IMR-90 (cell line): ENCODE measurements around the gene ANP32D. TPM values are rescaled to one million over a fixed set of nuclear protein-coding genes. Genes with fewer than 3 reads are reported as not detected.

Experiments used
- ATAC-seq: fragments of 200-7000 bp; cut with Tn5 transposase; 2 replicates; pipeline ENCODE4 v1.9.1; 2020; ENCODE audit warnings: low read depth, mild to moderate bottlenecking, moderate library complexity
- BruUV-seq: library from RNA; stranded (reverse); fragments of 400-500 nt; replicated peaks from 2 replicates; lab custom pipeline; 2021; lab: Mats Ljungman, UMichigan
- CTCF ChIA-PET: fragments of 300-600 bp; formaldehyde crosslinking; extraction: SDS; loops from one replicate; lab custom pipeline; 2021; ENCODE audit warnings: antibody characterized with exemption; lab: Yijun Ruan, JAX
- POLR2A ChIA-PET: fragments of 300-600 bp; sonication (Branson Sonifier 250); formaldehyde crosslinking; loops from one replicate; lab custom pipeline; 2022; ENCODE audit warnings: antibody characterized with exemption; ENCODE audit not compliant: unreplicated experiment; lab: Charles Lee
- DNase-seq: peaks from one replicate; pipeline ENCODE4 v3.0.0; 2013
- H2AFZ ChIP-seq: replicated peaks from 2 replicates; pipeline ENCODE3; 2013; ENCODE audit warnings: low read length, mild to moderate bottlenecking; ENCODE audit not compliant: poor library complexity
- H2AK5ac ChIP-seq: 2 replicates; pipeline ENCODE4 v1.6.1; 2013; ENCODE audit warnings: low read depth, low read length, inconsistent platforms
- H2AK9ac ChIP-seq: replicated peaks from 2 replicates; pipeline ENCODE3; 2013; ENCODE audit warnings: mild to moderate bottlenecking, low read depth, low read length, moderate library complexity; ENCODE audit not compliant: poor library complexity
- H2BK120ac ChIP-seq: 2 replicates; pipeline ENCODE4 v1.6.1; 2013; ENCODE audit warnings: low read depth, low read length, inconsistent platforms
- H2BK15ac ChIP-seq: 3 replicates; pipeline ENCODE4 v1.6.1; 2013; ENCODE audit warnings: low read depth, low read length, inconsistent platforms
- H2BK20ac ChIP-seq: 2 replicates; pipeline ENCODE4 v1.6.1; 2013; ENCODE audit warnings: low read depth, mild to moderate bottlenecking, inconsistent platforms, low read length, moderate library complexity
- H2BK5ac ChIP-seq: 2 replicates; pipeline ENCODE4 v1.6.1; 2013; ENCODE audit warnings: mild to moderate bottlenecking, low read depth, low read length, inconsistent platforms; ENCODE audit not compliant: poor library complexity, severe bottlenecking
- H3K14ac ChIP-seq: replicated peaks from 2 replicates; pipeline ENCODE4 v1.6.1; 2013; ENCODE audit warnings: low read depth, low read length, inconsistent platforms
- H3K18ac ChIP-seq: 2 replicates; pipeline ENCODE4 v1.6.1; 2013; ENCODE audit warnings: low read depth, low read length, control low read depth
- H3K23ac ChIP-seq: 2 replicates; pipeline ENCODE4 v1.6.1; 2013; ENCODE audit warnings: low read depth, low read length, inconsistent platforms
- H3K27ac ChIP-seq: 2 replicates; pipeline ENCODE4 v1.5.1; 2013; ENCODE audit warnings: mild to moderate bottlenecking, control low read depth, low read length; ENCODE audit not compliant: insufficient read depth
- H3K27me3 ChIP-seq: 2 replicates; pipeline ENCODE4 v1.6.1; 2013; ENCODE audit warnings: low read length; ENCODE audit not compliant: control insufficient read depth, insufficient read depth
- H3K36me3 ChIP-seq: 2 replicates; pipeline ENCODE4 v1.6.1; 2013; ENCODE audit warnings: low read length, mixed read lengths; ENCODE audit not compliant: control insufficient read depth, insufficient read depth
- H3K4ac ChIP-seq: 2 replicates; pipeline ENCODE4 v1.6.1; 2013; ENCODE audit warnings: low read depth, low read length, inconsistent platforms
- H3K4me1 ChIP-seq: 2 replicates; pipeline ENCODE4 v1.6.1; 2013; ENCODE audit warnings: low read length, mixed read lengths; ENCODE audit not compliant: control insufficient read depth, insufficient read depth
- H3K4me2 ChIP-seq: 2 replicates; pipeline ENCODE4 v1.6.1; 2013; ENCODE audit warnings: low read depth, mild to moderate bottlenecking, control low read depth, low read length, moderate library complexity
- H3K4me3 ChIP-seq: 2 replicates; pipeline ENCODE4 v1.5.1; 2013; ENCODE audit warnings: low read depth, mild to moderate bottlenecking, control low read depth, low read length, moderate library complexity; ENCODE audit not compliant: insufficient read depth
- H3K56ac ChIP-seq: 2 replicates; pipeline ENCODE4 v1.6.1; 2013; ENCODE audit warnings: low read length, inconsistent platforms; ENCODE audit not compliant: insufficient read depth; ENCODE audit errors: extremely low read depth
- H3K79me1 ChIP-seq, 2 experiments: 2 replicates each; pipeline ENCODE4 v1.6.1; 2013; ENCODE audit warnings: low read length in 2 of 2, inconsistent platforms in 1 of 2, low read depth in 1 of 2
- H3K9ac ChIP-seq: 2 replicates; pipeline ENCODE4 v1.6.1; 2013; ENCODE audit warnings: low read depth, low read length, control low read depth
- H3K9me1 ChIP-seq: 2 replicates; pipeline ENCODE4 v1.6.1; 2013; ENCODE audit warnings: low read length, inconsistent platforms; ENCODE audit not compliant: insufficient read depth
- H3K9me3 ChIP-seq: 2 replicates; pipeline ENCODE4 v1.6.1; 2013; ENCODE audit warnings: low read length; ENCODE audit not compliant: control insufficient read depth, insufficient read depth
- H4K20me1 ChIP-seq: 2 replicates; pipeline ENCODE4 v1.6.1; 2013; ENCODE audit warnings: low read length, inconsistent platforms; ENCODE audit not compliant: insufficient read depth
- H4K5ac ChIP-seq: 2 replicates; pipeline ENCODE4 v1.6.1; 2013; ENCODE audit warnings: mild to moderate bottlenecking, low read depth, low read length, control low read depth
- H4K8ac ChIP-seq, 2 experiments: 2 replicates each; pipeline ENCODE4 v1.6.1; 2013; ENCODE audit warnings: low read depth in 2 of 2, low read length in 2 of 2, control low read depth in 1 of 2, inconsistent platforms in 1 of 2
- H4K91ac ChIP-seq: 2 replicates; pipeline ENCODE4 v1.6.1; 2013; ENCODE audit warnings: low read depth, low read length, inconsistent platforms; ENCODE audit not compliant: insufficient read depth
- BHLHE40 ChIP-seq: fragments of 150-350 bp; IDR thresholded peaks from 2 replicates; pipeline ENCODE4 v1.6.1; 2016; ENCODE audit warnings: mild to moderate bottlenecking, low read depth, low read length
- WGBS, 2 experiments: methylation state at CpG; one replicate each; pipeline versions ENCODE4 v1.1.5 to v1.1.7; 2013; ENCODE audit warnings: missing lambda C conversion rate in 2 of 2; ENCODE audit not compliant: insufficient read length in 1 of 2; ENCODE audit errors: extremely low coverage in 2 of 2; 5-methylcytosine and 5-hydroxymethylcytosine counted together
- dilution Hi-C: fragments of 300-500 bp; cut with HindIII; formaldehyde crosslinking; loops from one replicate; pipeline ENCODE4 v1.14.3; 2018; ENCODE audit warnings: low sequenced_read_pairs; ENCODE audit not compliant: unreplicated experiment
- in situ Hi-C: fragments of 300-500 bp; cut with MboI; formaldehyde crosslinking; loops from 3 replicates; pipeline ENCODE4 v1.14.3; 2019; ENCODE audit warnings: low sequenced_read_pairs, inconsistent platforms, mixed read lengths
- intact Hi-C: fragments of 100-400 bp; cut with micrococcal nuclease; formaldehyde crosslinking; loops from 2 replicates; pipeline ENCODE4 v1.10.0; 2022
- polyA plus RNA-seq, 3 experiments: library from polyadenylated mRNA; depleted of rRNA; stranded (reverse); fragments of >200 nt; gene quantifications; 2 replicates each; pipeline ENCODE4 v1.2.3, GENCODE V29; 2012; ENCODE audit warnings: low replicate concordance in 1 of 3
- total RNA-seq: library from RNA; depleted of rRNA; stranded (reverse); fragments of >200 nt; gene quantifications from 2 replicates; pipeline ENCODE4 v1.2.3, GENCODE V29; 2012

The ANP32D gene
- total and polyA plus RNA-seq, 2 of the 4 experiments (the other 2 are of a cell fraction): not detected

DNA sequence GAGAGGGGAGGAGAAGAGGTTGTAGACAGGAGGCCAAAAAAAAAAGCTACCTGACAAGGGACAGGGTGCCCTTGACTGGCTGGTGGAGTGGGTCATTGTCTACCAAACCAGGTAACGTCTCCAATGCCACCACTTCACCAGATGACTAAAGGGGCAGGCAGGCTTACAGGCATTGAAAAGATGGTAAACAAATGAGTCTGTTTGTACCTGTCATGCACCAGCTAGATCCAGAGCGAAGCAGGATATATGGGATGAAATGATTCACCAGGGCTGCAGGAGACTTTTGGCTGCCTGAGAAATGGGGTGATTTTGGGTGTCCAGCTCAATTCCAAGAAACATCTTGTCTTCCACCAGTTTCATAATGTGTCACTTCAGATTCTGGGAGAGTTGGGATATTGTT, 13.9 kb downstream of the ANP32D start:
- Histone ChIP-seq H3K4me1 (no peaks in the 10 kb centered on the region), H3K9ac (no peak overlapping the region), H4K91ac (no peak overlapping the region), H3K4me2 (no peak overlapping the region), H3K4me3 (no peak overlapping the region), H2BK5ac (no peak overlapping the region), H2BK15ac (no peak overlapping the region), H3K9me1 (no peaks in the 10 kb centered on the region), H3K79me1 (no peaks in the 10 kb centered on the region), H4K5ac (no peak overlapping the region), H2AK9ac (no peak overlapping the region), H3K23ac (no peak overlapping the region), H3K18ac (no peak overlapping the region), H4K8ac (no peak overlapping the region), H3K36me3 (no peaks in the 10 kb centered on the region), H2AK5ac (no peak overlapping the region), H3K14ac (no peak overlapping the region), H2BK20ac (no peak overlapping the region), H4K20me1 (no peaks in the 10 kb centered on the region), H3K56ac (no peak overlapping the region), H3K9me3 (no peaks in the 10 kb centered on the region), H3K27me3 (no peaks in the 10 kb centered on the region), H3K4ac (no peak overlapping the region), H2BK120ac (no peak overlapping the region), H2AFZ (no peak overlapping the region), H3K27ac (no peak overlapping the region)
- no CpG with 5 or more reads among the region's 2 CpGs for WGBS, 2 experiments
- BruUV-seq: no TSS peak
- POLR2A ChIA-PET: no interaction called here
- CTCF ChIA-PET: interaction anchor here (0.6 kb wide), 1 partner anchor 95 kb away, joined by 3 read pairs; no protein-coding TSS in a partner anchor
- in situ Hi-C loops: no loop called here
- no peak for ATAC-seq
- intact Hi-C loops: no loop called here
- dilution Hi-C loops: no loop called here
- DNase-seq: no peak
- no peak for TF ChIP-seq BHLHE40
